Rectal smooth muscle tissue (tissue), 1 donor: Measurements from ENCODE around the gene ATP6V0B.

ENCODE experiments used
- H3K27ac ChIP-seq: one replicate; pipeline ENCODE4 v1.7.0; 2013; ENCODE audit warnings: low read depth, low read length, inconsistent platforms
- H3K27me3 ChIP-seq: one replicate; pipeline ENCODE4 v1.7.0; 2013; ENCODE audit warnings: low read length; ENCODE audit not compliant: control insufficient read depth, insufficient read depth
- H3K36me3 ChIP-seq: one replicate; pipeline ENCODE4 v1.7.0; 2013; ENCODE audit warnings: low read length; ENCODE audit not compliant: control insufficient read depth, insufficient read depth
- H3K4me1 ChIP-seq: one replicate; pipeline ENCODE4 v1.7.0; 2013; ENCODE audit warnings: low read length; ENCODE audit not compliant: control insufficient read depth, insufficient read depth
- H3K4me3 ChIP-seq: one replicate; pipeline ENCODE4 v1.7.0; 2013; ENCODE audit warnings: low read length
- H3K9ac ChIP-seq: one replicate; pipeline ENCODE4 v1.7.0; 2013; ENCODE audit warnings: low read length

ATP6V0B gene

GRCh38 chr1:43965316-43965715 is 9.4 kb upstream of the ATP6V0B start:
- Histone ChIP-seq H3K27me3 (no peaks in the 10 kb centered on the region), H3K4me3 (no peak overlapping the region), H3K9ac (no peak overlapping the region), H3K36me3 (peaks cover 5% of the 10 kb centered on the region), H3K27ac (no peak overlapping the region), H3K4me1 (peaks cover 2% of the 10 kb centered on the region)

DNA sequence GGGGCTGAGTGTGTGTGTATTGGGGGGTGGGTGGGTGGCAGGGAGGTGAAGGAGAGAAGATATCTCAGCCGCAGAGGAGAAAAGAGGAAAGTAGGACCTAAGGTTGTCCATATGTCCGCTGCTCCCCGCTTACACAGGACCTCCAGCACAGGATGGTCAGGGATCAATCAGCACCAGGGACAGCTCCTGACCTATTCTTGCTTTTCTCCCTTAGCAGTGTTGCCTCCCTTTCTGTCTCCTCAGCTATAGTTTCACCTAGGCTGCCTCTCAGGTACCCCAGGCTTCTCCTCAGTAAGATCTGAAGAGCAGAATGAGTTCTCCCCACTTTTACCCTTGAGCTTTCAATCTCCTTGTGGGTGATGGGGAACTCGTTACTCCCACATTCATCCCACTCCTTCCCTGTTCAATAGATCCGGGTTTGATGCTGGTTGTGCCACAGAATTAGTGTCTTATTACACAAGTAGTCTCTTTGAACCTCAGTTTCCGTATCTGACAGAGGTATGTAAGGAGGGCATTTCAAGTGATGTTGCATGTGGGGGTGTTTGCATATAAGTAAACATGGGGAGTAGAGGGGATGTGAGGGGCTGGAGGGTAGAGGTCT is 6.3 kb upstream of the ATP6V0B start:
- H3K4me3 ChIP-seq = no peak overlapping the region
- H3K36me3 ChIP-seq = peaks cover 7% of the 10 kb centered on the region
- no peak overlapping the region for H3K27ac ChIP-seq
- no peaks in the 10 kb centered on the region for H3K27me3 ChIP-seq
- H3K9ac ChIP-seq = no peak overlapping the region
- H3K4me1 ChIP-seq = peaks cover 5% of the 10 kb centered on the region

DNA sequence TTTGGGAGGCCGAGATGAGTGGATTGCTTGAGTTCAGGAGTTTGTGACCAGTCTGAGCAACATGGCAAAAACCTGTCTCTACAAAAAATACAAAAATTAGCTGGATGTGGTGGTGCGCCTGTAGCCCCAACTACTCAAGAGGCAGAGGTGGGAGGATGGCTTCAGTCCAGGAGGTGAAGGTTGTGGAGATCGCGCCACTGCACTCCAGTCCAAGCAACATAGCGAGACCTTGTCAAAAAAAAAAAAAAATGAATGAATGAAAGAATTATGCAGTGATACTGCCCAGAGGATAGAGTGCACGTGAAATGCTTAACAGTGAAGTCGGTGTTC is 5.4 kb upstream of the ATP6V0B start:
- H3K4me1 ChIP-seq = peaks cover 5% of the 10 kb centered on the region
- no peak overlapping the region for H3K27ac ChIP-seq
- no peak overlapping the region for H3K9ac ChIP-seq
- peaks cover 7% of the 10 kb centered on the region for H3K36me3 ChIP-seq
- no peaks in the 10 kb centered on the region for H3K27me3 ChIP-seq
- H3K4me3 ChIP-seq = peak overlapping the region; percentile 11

GRCh38 chr1:43969746-43970466 is 4.9 kb upstream of the ATP6V0B start, which contains the start of gene DPH2:
Gene DPH2, plus strand, starts transcription at chr1:43970010. Its CDS starts 166 bp downstream, at chr1:43970176.
- Histone ChIP-seq H3K27ac (no peak within 1 kb of the TSS), H3K4me1 (peaks cover 5% of the 10 kb centered on the region), H3K9ac (no peak within 1 kb of the TSS)

GRCh38 chr1:43970502-43970901 is 4.3 kb upstream of the ATP6V0B start:
- H3K4me1 ChIP-seq = peaks cover 5% of the 10 kb centered on the region
- H3K36me3 ChIP-seq = peaks cover 7% of the 10 kb centered on the region
- no peak overlapping the region for H3K27ac ChIP-seq
- H3K4me3 ChIP-seq = peak overlapping the region; percentile 93
- no peaks in the 10 kb centered on the region for H3K27me3 ChIP-seq
- H3K9ac ChIP-seq = no peak overlapping the region

More at GRCh38 chr1:43969746-43970466, 4.9 kb upstream of the ATP6V0B start, which contains the start of gene DPH2:
- Histone ChIP-seq H3K4me3 (peak within 1 kb of the TSS; percentile 93), H3K27me3 (no peaks in the 10 kb centered on the region), H3K36me3 (peaks cover 7% of the 10 kb centered on the region)

DNA sequence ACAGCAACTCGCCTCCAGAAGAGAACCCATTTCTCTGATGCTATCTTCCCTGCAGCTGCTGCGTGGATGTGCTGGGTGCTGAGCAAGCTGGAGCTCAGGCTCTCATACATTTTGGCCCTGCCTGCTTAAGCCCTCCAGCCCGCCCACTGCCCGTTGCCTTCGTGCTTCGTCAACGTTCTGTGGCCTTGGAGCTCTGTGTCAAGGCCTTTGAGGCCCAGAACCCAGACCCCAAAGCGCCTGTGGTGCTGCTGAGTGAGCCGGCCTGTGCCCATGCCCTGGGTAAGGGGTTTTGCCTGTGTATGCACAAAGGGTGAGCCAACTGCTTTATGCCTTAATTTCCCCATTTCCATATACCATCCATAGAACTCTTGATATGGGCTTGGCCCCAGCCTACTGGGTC is 3.8 kb upstream of the ATP6V0B start:
- Histone ChIP-seq H3K36me3 (peaks cover 7% of the 10 kb centered on the region), H3K27ac (no peak overlapping the region), H3K9ac (no peak overlapping the region), H3K4me1 (peaks cover 9% of the 10 kb centered on the region), H3K4me3 (peak overlapping the region; percentile 93), H3K27me3 (no peaks in the 10 kb centered on the region)

- no peak overlapping the region for H3K27ac ChIP-seq
Observed at GRCh38 chr1:43971336-43971980, 3.3 kb upstream of the ATP6V0B start.

DNA sequence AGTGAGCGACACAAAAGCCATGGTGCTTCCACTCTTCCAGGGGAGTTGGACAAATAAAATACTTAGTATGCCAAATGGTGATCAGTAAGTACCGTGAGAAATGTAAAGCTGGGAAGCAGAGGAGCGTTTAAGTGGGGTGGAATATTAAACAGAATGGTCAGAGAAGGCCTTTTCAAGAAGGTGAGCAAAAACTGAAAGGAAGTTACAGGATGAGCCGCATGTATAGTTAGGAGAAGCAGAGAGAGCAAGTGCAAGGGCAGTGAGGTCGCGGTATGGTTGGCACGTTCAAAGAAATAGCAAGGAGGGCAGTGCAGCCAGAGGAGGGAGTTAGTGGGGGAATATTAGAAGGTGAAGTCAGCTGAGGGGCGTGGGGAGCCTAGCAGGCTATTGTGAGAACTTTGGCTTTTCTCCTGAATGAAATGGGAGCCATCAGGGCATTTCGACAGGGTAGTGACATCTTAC is 748 bp upstream of the ATP6V0B start:
- peak overlapping the region; percentile 81 for H3K4me3 ChIP-seq
- peaks cover 21% of the 10 kb centered on the region for H3K36me3 ChIP-seq
- H3K27ac ChIP-seq = peak overlapping the region; percentile 94
- peaks cover 11% of the 10 kb centered on the region for H3K4me1 ChIP-seq
- peak overlapping the region; percentile 86 for H3K9ac ChIP-seq
- H3K27me3 ChIP-seq = no peaks in the 10 kb centered on the region

More at GRCh38 chr1:43971336-43971980, 3.3 kb upstream of the ATP6V0B start:
- H3K27me3 ChIP-seq = no peaks in the 10 kb centered on the region
- H3K36me3 ChIP-seq = peaks cover 11% of the 10 kb centered on the region
- peaks cover 11% of the 10 kb centered on the region for H3K4me1 ChIP-seq
- no peak overlapping the region for H3K9ac ChIP-seq
- H3K4me3 ChIP-seq = no peak overlapping the region

DNA sequence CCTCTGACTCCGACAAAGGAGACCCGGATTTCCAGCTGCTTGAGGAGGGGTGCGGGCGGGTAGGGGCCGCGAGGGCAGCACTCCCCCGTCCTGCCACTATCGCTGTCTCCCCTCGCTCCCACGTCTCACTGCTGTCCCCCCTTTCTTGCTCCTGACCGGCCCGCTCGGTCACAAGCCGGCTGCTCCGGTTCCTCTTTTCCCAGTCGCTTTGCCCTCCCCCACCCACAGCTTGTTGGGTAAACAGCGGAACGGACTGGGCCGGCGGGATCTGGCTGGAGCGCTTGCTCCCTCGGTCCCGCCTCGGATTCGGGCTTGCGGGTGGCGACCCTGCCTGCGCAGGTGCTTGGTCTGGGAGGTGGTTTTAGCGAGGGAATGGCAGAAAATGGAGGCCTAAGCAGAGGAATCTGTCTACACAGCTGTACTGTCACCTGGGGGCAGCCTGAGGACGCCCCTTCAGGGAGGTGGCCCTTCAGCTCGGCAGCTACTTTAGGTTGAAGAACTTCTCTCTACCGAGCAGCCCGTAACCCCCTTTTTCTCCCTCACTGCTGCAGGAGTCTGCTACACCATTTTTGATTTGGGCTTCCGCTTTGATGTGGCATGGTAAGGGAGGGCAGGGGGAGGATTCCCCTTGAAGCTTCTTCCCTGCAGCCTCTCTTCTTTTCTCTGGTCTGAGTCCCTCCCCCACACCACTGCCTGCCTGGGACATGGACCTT is 645 bp downstream of the ATP6V0B start:
- no peaks in the 10 kb centered on the region for H3K27me3 ChIP-seq
- H3K4me3 ChIP-seq = peak overlapping the region; percentile 81
- peak overlapping the region; percentile 46 for H3K9ac ChIP-seq
- peak overlapping the region; percentile 94 for H3K27ac ChIP-seq
- peaks cover 21% of the 10 kb centered on the region for H3K36me3 ChIP-seq
- H3K4me1 ChIP-seq = peaks cover 12% of the 10 kb centered on the region

DNA sequence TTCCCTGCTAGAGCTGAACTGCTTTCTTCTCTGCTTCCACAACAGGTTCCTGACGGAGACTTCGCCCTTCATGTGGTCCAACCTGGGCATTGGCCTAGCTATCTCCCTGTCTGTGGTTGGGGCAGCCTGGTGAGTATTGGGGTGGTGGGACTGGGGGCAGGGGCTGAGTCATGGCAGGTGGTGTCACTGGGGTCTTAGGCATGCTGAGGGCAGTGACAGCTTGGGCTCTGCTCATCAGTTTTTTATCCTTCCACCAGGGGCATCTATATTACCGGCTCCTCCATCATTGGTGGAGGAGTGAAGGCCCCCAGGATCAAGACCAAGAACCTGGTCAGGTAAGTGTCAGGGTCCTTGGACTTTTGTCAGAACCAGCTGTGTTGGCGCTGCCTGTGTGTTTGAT is 1.3 kb downstream of the ATP6V0B start:
- H3K4me1 ChIP-seq = peaks cover 11% of the 10 kb centered on the region

DNA sequence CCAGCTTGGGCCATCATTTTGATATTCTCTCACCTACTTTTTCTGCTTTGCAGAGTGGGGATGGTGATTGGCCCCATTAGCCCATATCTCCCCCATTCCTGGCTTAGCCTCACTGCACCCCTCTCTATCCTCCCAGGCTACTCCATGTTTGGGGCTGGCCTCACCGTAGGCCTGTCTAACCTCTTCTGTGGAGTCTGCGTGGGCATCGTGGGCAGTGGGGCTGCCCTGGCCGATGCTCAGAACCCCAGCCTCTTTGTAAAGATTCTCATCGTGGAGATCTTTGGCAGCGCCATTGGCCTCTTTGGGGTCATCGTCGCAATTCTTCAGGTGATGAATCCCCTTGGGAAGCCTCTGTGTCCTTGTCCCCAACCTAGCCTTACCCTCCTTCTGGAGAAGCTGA is 2.1 kb downstream of the ATP6V0B start:
- Histone ChIP-seq H3K4me3 (no peak overlapping the region), H3K4me1 (peaks cover 11% of the 10 kb centered on the region), H3K27ac (no peak overlapping the region), H3K9ac (no peak overlapping the region), H3K27me3 (no peaks in the 10 kb centered on the region), H3K36me3 (peaks cover 18% of the 10 kb centered on the region)

More for the DNA sequence above, 1.3 kb downstream of the ATP6V0B start:
- H3K27me3 ChIP-seq = no peaks in the 10 kb centered on the region
- H3K36me3 ChIP-seq = peaks cover 21% of the 10 kb centered on the region
- no peak overlapping the region for H3K9ac ChIP-seq
- H3K27ac ChIP-seq = no peak overlapping the region
- H3K4me3 ChIP-seq = peak overlapping the region; percentile 81
